Neural cell (in vitro differentiated cells): ENCODE results near the gene NDUFB1. TPM values are rescaled to one million over a fixed set of nuclear protein-coding genes. Genes with fewer than 3 reads are reported as not detected.

Experiments
- H2AFZ ChIP-seq: fragments of 200-600, 300-800 bp; sonication (generic), shearing (Covaris generic); 2 replicates; pipeline ENCODE4 v1.6.0; 2014; ENCODE audit warnings: low read depth, mild to moderate bottlenecking, antibody characterized with exemption, low read length, moderate library complexity
- H3F3A ChIP-seq: fragments of 200-600 bp; shearing (Covaris generic); 2 replicates; pipeline ENCODE4 v1.6.1; 2016; ENCODE audit warnings: mild to moderate bottlenecking, moderate library complexity, mixed read lengths, antibody characterized with exemption, low read length; ENCODE audit not compliant: insufficient read depth, poor library complexity, severe bottlenecking
- H3K27ac ChIP-seq: fragments of 200-600, 300-800 bp; sonication (generic), shearing (Covaris generic); 2 replicates; pipeline ENCODE4 v1.5.1; 2014; ENCODE audit warnings: mild to moderate bottlenecking, low read length, moderate library complexity
- H3K27me3 ChIP-seq: fragments of 300-800, 200-600 bp; sonication (generic), shearing (Covaris generic); 2 replicates; pipeline ENCODE4 v1.6.0; 2014; ENCODE audit warnings: mild to moderate bottlenecking, low read depth, low read length, moderate library complexity; ENCODE audit not compliant: insufficient read depth
- H3K36me3 ChIP-seq: fragments of 300-800, 200-600 bp; sonication (generic), shearing (Covaris generic); 2 replicates; pipeline ENCODE4 v1.5.1; 2014; ENCODE audit warnings: mild to moderate bottlenecking, antibody characterized with exemption, low read length, moderate library complexity; ENCODE audit not compliant: insufficient read depth
- H3K4me2 ChIP-seq: fragments of 300-800, 200-600 bp; sonication (generic), shearing (Covaris generic); 2 replicates; pipeline ENCODE4 v1.6.0; 2014; ENCODE audit warnings: mild to moderate bottlenecking, low read length
- H3K4me3 ChIP-seq: fragments of 300-800, 200-600 bp; sonication (generic), shearing (Covaris generic); 2 replicates; pipeline ENCODE4 v1.5.1; 2014; ENCODE audit warnings: mild to moderate bottlenecking, low read length, moderate library complexity
- H3K79me2 ChIP-seq: fragments of 200-600 bp; shearing (Covaris generic); replicated peaks from 2 replicates; pipeline ENCODE4 v1.6.0; 2014; ENCODE audit warnings: mild to moderate bottlenecking, low read length, moderate library complexity; ENCODE audit not compliant: insufficient read depth
- H3K9ac ChIP-seq: fragments of 300-800, 200-600 bp; sonication (generic), shearing (Covaris generic); 2 replicates; pipeline ENCODE4 v1.6.1; 2016; ENCODE audit warnings: mild to moderate bottlenecking, low read length, mixed read lengths
- H3K9me2 ChIP-seq: fragments of 200-600 bp; shearing (Covaris generic); 2 replicates; pipeline ENCODE4 v1.6.1; 2016; ENCODE audit warnings: mild to moderate bottlenecking, low read length, mixed read lengths; ENCODE audit not compliant: insufficient read depth
- H3K9me3 ChIP-seq: fragments of 200-600, 300-800 bp; sonication (generic), shearing (Covaris generic); 2 replicates; pipeline ENCODE4 v1.6.1; 2016; ENCODE audit warnings: mild to moderate bottlenecking, mixed run types, low read length, moderate library complexity, mixed read lengths
- H4K20me1 ChIP-seq: fragments of 200-600 bp; shearing (Covaris generic); 2 replicates; pipeline ENCODE4 v1.6.1; 2016; ENCODE audit warnings: mild to moderate bottlenecking, mixed run types; ENCODE audit not compliant: insufficient read depth
- EP300 ChIP-seq: fragments of 450-650 bp; conservative IDR thresholded peaks from 2 replicates; pipeline ENCODE4 v1.6.1; 2014; ENCODE audit warnings: antibody characterized with exemption, mild to moderate bottlenecking, moderate library complexity; ENCODE audit not compliant: poor library complexity, severe bottlenecking
- EZH2 ChIP-seq: fragments of 200-600, 300-800 bp; shearing (Covaris generic), sonication (generic); IDR thresholded peaks from 2 replicates; pipeline ENCODE4 v1.6.1; 2014; ENCODE audit warnings: antibody characterized with exemption, low read length, borderline replicate concordance, mild to moderate bottlenecking; ENCODE audit not compliant: insufficient read depth, poor library complexity, severe bottlenecking
- MXI1 ChIP-seq: fragments of 450-650 bp; conservative IDR thresholded peaks from 2 replicates; pipeline ENCODE4 v1.6.1; 2014; ENCODE audit warnings: antibody characterized with exemption, mild to moderate bottlenecking; ENCODE audit not compliant: poor library complexity, severe bottlenecking
- POLR2AphosphoS5 ChIP-seq: IDR thresholded peaks from 2 replicates; pipeline ENCODE4 v1.6.1; 2012
- RAD21 ChIP-seq: fragments of 450-650 bp; conservative IDR thresholded peaks from 2 replicates; pipeline ENCODE4 v1.6.1; 2014; ENCODE audit warnings: antibody characterized with exemption, mild to moderate bottlenecking, moderate library complexity
- SMC3 ChIP-seq: fragments of 450-650 bp; conservative IDR thresholded peaks from 2 replicates; pipeline ENCODE4 v1.6.1; 2014; ENCODE audit warnings: antibody characterized with exemption, mild to moderate bottlenecking, moderate library complexity; ENCODE audit not compliant: poor library complexity
- TAF1 ChIP-seq: IDR thresholded peaks from 2 replicates; pipeline ENCODE4 v1.6.1; 2012; ENCODE audit warnings: low read depth
- polyA plus RNA-seq: library from polyadenylated mRNA; depleted of rRNA; stranded (reverse); fragments of >200 nt; gene quantifications from 2 replicates; pipeline ENCODE4 v1.2.3, GENCODE V29; 2014
- TF ChIP-seq, protein P1 (sequence below): fragments of 450-650 bp; IDR thresholded peaks from 2 replicates; pipeline ENCODE4 v1.5.1; 2014; ENCODE audit warnings: antibody characterized with exemption, mild to moderate bottlenecking, moderate library complexity; ENCODE audit not compliant: poor library complexity, severe bottlenecking
- TF ChIP-seq, protein P2 (sequence below): IDR thresholded peaks from 2 replicates; pipeline ENCODE4 v1.6.1; 2012; ENCODE audit warnings: borderline replicate concordance

The NDUFB1 gene
- polyA plus RNA-seq, 1 donor from 2014 or later, result 1,224 TPM

DNA sequence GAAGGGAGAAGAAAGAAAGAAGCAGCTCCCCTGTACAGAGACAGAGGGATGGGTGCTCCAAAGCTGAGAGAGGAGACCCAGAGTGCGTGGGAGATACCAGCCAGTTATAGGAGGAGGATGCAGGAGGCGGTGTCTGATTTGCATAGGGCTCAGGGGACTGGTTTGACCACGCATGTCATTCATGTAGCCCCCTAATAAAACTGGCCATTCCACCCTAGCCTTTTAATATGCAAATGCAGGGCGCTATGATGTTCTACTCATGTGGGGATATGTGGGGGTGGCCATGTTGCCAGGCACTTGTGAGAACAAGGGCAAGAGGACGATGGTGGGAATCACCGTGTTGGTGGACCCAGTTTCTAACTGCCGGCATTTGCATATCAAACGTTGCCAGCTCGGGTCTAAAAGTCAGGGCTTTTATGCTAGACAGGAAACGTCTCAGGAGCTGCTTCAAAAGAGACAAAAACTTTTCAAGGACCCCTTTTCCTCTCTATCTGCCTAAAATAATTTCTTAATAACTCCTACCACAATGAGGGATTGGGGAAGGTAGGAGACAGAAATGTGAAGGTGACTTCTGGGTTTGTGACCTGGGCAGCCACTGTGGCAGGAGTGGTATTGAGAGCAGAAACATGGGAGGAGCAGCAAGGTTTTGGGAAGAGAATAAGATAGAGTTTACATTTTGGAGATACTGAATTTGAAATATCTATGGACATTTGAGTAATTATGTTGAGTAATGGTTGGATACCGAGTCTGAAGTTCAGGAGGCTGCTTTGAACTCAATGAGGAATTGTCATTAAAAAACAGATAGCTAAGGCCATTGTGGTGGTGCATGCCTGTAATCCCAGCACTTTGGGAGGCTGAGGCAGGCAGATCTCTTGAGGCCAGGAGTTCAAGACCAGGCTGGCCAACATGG lies 12.9 kb downstream of the NDUFB1 start:
- Histone ChIP-seq H3K27me3 (no peaks in the 10 kb centered on the region), H4K20me1 (no peaks in the 10 kb centered on the region), H3K4me3 (no peak overlapping the region), H3K9ac (no peak overlapping the region), H3K27ac (no peak overlapping the region), H3K79me2 (peaks cover 26% of the 10 kb centered on the region), H3K4me2 (no peak overlapping the region), H3K9me3 (no peaks in the 10 kb centered on the region), H3F3A (no peaks in the 10 kb centered on the region), H3K36me3 (no peaks in the 10 kb centered on the region), H2AFZ (no peak overlapping the region), H3K9me2 (no peaks in the 10 kb centered on the region)
- TF ChIP-seq EZH2 (no peak), RAD21 (no peak), POLR2AphosphoS5 (no peak)

DNA sequence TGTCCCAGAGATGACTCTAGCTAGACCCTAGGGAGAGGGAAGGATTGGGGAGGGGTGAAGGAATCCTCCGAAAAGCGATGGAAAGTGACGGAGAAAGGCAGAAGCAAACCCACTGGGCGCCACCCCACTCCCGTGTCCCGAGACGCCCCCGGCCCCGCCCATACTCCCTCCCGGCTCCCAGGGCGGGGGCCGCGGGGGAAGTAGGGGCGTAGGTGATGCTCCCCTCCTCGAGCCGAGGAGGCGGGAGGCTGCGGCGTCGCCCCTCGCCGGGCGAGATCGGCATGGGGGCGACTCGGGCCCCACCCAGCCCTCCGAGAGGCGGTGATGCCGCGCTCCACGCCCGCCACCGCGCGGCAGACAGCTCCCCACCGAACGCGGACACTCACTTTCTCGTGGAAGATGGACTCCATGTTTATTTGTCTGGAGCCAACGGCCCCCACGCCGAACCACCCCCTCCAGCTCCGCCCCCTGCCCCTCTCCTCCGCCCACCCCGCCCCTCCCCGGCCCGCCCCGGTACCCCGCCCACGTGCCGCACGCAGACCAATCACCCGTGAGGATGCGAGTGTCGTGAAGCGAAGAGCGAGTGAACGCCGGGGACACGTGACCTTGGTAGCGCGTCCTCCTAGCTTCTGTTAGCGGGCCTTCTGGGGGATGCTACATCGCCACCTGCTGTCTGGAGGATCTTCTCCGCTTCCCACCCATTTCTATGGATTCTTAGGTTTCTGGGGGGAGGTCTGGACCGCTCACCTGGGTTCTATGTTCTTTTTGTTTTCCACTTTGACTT lies 15.2 kb downstream of the NDUFB1 start, which contains the start of gene ATXN3:
Gene ATXN3 (minus strand): TSS at position 440 of the 784 bp plus-strand sequence. CDS start 30 bp downstream, at position 410.
- no peaks in the 10 kb centered on the region for H3F3A ChIP-seq
- peaks cover 43% of the 10 kb centered on the region for H3K79me2 ChIP-seq
- peak within 1 kb of the TSS; percentile 88 for H3K27ac ChIP-seq
- peak within 1 kb of the TSS; percentile 79 for H3K4me2 ChIP-seq
- peak within 1 kb of the TSS; percentile 92 for H3K9ac ChIP-seq
- H4K20me1 ChIP-seq, result no peaks in the 10 kb centered on the region
- peak within 1 kb of the TSS; percentile 98 for H2AFZ ChIP-seq
- peak within 1 kb of the TSS; percentile 97 for H3K4me3 ChIP-seq
- no peaks in the 10 kb centered on the region for H3K9me3 ChIP-seq
- TF ChIP-seq, protein P1, sequence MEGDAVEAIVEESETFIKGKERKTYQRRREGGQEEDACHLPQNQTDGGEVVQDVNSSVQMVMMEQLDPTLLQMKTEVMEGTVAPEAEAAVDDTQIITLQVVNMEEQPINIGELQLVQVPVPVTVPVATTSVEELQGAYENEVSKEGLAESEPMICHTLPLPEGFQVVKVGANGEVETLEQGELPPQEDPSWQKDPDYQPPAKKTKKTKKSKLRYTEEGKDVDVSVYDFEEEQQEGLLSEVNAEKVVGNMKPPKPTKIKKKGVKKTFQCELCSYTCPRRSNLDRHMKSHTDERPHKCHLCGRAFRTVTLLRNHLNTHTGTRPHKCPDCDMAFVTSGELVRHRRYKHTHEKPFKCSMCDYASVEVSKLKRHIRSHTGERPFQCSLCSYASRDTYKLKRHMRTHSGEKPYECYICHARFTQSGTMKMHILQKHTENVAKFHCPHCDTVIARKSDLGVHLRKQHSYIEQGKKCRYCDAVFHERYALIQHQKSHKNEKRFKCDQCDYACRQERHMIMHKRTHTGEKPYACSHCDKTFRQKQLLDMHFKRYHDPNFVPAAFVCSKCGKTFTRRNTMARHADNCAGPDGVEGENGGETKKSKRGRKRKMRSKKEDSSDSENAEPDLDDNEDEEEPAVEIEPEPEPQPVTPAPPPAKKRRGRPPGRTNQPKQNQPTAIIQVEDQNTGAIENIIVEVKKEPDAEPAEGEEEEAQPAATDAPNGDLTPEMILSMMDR, result peak; percentile 88
- TF ChIP-seq SMC3 (no peak), MXI1 (peak; percentile 74), RAD21 (peak; percentile 31), POLR2AphosphoS5 (peak; percentile 92), TAF1 (no peak), EZH2 (no peak), EP300 (peak; percentile 19)
- TF ChIP-seq, protein P2, sequence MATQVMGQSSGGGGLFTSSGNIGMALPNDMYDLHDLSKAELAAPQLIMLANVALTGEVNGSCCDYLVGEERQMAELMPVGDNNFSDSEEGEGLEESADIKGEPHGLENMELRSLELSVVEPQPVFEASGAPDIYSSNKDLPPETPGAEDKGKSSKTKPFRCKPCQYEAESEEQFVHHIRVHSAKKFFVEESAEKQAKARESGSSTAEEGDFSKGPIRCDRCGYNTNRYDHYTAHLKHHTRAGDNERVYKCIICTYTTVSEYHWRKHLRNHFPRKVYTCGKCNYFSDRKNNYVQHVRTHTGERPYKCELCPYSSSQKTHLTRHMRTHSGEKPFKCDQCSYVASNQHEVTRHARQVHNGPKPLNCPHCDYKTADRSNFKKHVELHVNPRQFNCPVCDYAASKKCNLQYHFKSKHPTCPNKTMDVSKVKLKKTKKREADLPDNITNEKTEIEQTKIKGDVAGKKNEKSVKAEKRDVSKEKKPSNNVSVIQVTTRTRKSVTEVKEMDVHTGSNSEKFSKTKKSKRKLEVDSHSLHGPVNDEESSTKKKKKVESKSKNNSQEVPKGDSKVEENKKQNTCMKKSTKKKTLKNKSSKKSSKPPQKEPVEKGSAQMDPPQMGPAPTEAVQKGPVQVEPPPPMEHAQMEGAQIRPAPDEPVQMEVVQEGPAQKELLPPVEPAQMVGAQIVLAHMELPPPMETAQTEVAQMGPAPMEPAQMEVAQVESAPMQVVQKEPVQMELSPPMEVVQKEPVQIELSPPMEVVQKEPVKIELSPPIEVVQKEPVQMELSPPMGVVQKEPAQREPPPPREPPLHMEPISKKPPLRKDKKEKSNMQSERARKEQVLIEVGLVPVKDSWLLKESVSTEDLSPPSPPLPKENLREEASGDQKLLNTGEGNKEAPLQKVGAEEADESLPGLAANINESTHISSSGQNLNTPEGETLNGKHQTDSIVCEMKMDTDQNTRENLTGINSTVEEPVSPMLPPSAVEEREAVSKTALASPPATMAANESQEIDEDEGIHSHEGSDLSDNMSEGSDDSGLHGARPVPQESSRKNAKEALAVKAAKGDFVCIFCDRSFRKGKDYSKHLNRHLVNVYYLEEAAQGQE, result no peak
- H3K36me3 ChIP-seq, result no peaks in the 10 kb centered on the region
- no peaks in the 10 kb centered on the region for H3K27me3 ChIP-seq
- H3K9me2 ChIP-seq, result no peaks in the 10 kb centered on the region
